HEK293 (cell line): ENCODE data around the gene GPC2.

ENCODE experiments used
- EGR2 ChIP-seq: fragments of 450-650 bp; formaldehyde crosslinking; IDR thresholded peaks from 2 replicates; pipeline ENCODE4 v1.5.1; 2016; ENCODE audit warnings: low read depth, missing biosample characterization, missing genetic modification characterization
- GLI2 ChIP-seq: fragments of 450-650 bp; formaldehyde crosslinking; IDR thresholded peaks from 2 replicates; pipeline ENCODE4; 2017; ENCODE audit warnings: missing biosample characterization, missing genetic modification characterization, low read depth, borderline replicate concordance
- GLI4 ChIP-seq: fragments of 450-650 bp; formaldehyde crosslinking; IDR thresholded peaks from 2 replicates; pipeline ENCODE4 v1.5.1; 2016; ENCODE audit warnings: missing biosample characterization, missing genetic modification characterization
- GLIS2 ChIP-seq: fragments of 450-650 bp; formaldehyde crosslinking; IDR thresholded peaks from 2 replicates; pipeline ENCODE4 v1.5.1; 2016; ENCODE audit warnings: missing biosample characterization, missing genetic modification characterization
- KLF1 ChIP-seq: fragments of 450-650 bp; formaldehyde crosslinking; IDR thresholded peaks from 2 replicates; pipeline ENCODE4 v1.5.1; 2016; ENCODE audit warnings: missing biosample characterization, missing genetic modification characterization
- YY1 ChIP-seq: fragments of 450-650 bp; formaldehyde crosslinking; IDR thresholded peaks from 2 replicates; pipeline ENCODE4 v1.5.1; 2018; ENCODE audit warnings: missing biosample characterization, missing genetic modification characterization
- ZBTB7A ChIP-seq: fragments of 450-650 bp; formaldehyde crosslinking; IDR thresholded peaks from 2 replicates; pipeline ENCODE4 v1.5.1; 2016; ENCODE audit warnings: low read depth, missing biosample characterization, missing genetic modification characterization
- ZNF10 ChIP-seq: fragments of 450-650 bp; formaldehyde crosslinking; IDR thresholded peaks from 2 replicates; pipeline ENCODE4 v1.5.1; 2017; ENCODE audit warnings: missing biosample characterization, missing genetic modification characterization
- ZNF121 ChIP-seq: fragments of 450-650 bp; formaldehyde crosslinking; IDR thresholded peaks from 2 replicates; pipeline ENCODE4 v1.5.1; 2016; ENCODE audit warnings: missing biosample characterization, missing genetic modification characterization
- ZNF174 ChIP-seq: fragments of 450-650 bp; formaldehyde crosslinking; IDR thresholded peaks from 2 replicates; pipeline ENCODE4 v1.5.0; 2017; ENCODE audit warnings: missing biosample characterization, mild to moderate bottlenecking, missing genetic modification characterization
- ZNF324 ChIP-seq: fragments of 450-650 bp; formaldehyde crosslinking; IDR thresholded peaks from 2 replicates; pipeline ENCODE4 v1.5.1; 2016; ENCODE audit warnings: missing biosample characterization, missing genetic modification characterization
- ZNF335 ChIP-seq: fragments of 450-650 bp; formaldehyde crosslinking; conservative IDR thresholded peaks from 2 replicates; pipeline ENCODE4 v1.5.1; 2016; ENCODE audit warnings: missing biosample characterization, missing genetic modification characterization
- ZNF341 ChIP-seq: fragments of 450-650 bp; formaldehyde crosslinking; IDR thresholded peaks from 2 replicates; pipeline ENCODE4; 2016; ENCODE audit warnings: low read depth, missing biosample characterization, missing genetic modification characterization
- ZNF423 ChIP-seq: fragments of 450-650 bp; formaldehyde crosslinking; IDR thresholded peaks from 2 replicates; pipeline ENCODE4 v1.5.1; 2016; ENCODE audit warnings: missing biosample characterization, missing genetic modification characterization
- ZNF561 ChIP-seq: fragments of 450-650 bp; IDR thresholded peaks from 2 replicates; pipeline ENCODE4 v1.5.1; 2018; ENCODE audit warnings: missing biosample characterization, missing genetic modification characterization, borderline replicate concordance
- ZNF837 ChIP-seq: fragments of 450-650 bp; formaldehyde crosslinking; IDR thresholded peaks from 2 replicates; pipeline ENCODE4 v1.5.1; 2016; ENCODE audit warnings: missing biosample characterization, missing genetic modification characterization
- TF ChIP-seq, protein P1 (sequence below): fragments of 450-650 bp; formaldehyde crosslinking; optimal IDR thresholded peaks from 2 replicates; pipeline ENCODE3; 2016; ENCODE audit warnings: missing biosample characterization, mild to moderate bottlenecking, missing genetic modification characterization
- TF ChIP-seq, protein P2 (sequence below): fragments of 450-650 bp; formaldehyde crosslinking; IDR thresholded peaks from 2 replicates; pipeline ENCODE4 v1.5.1; 2017; ENCODE audit warnings: missing biosample characterization, missing genetic modification characterization
- TF ChIP-seq, protein P3 (sequence below): fragments of 450-650 bp; formaldehyde crosslinking; IDR thresholded peaks from 2 replicates; pipeline ENCODE4 v1.5.1; 2016; ENCODE audit warnings: missing biosample characterization, missing genetic modification characterization
- TF ChIP-seq, protein P4 (sequence below): fragments of 450-650 bp; formaldehyde crosslinking; IDR thresholded peaks from 2 replicates; pipeline ENCODE4 v1.5.1; 2016; ENCODE audit warnings: missing biosample characterization, missing genetic modification characterization
- TF ChIP-seq, protein P5 (sequence below): fragments of 450-650 bp; formaldehyde crosslinking; IDR thresholded peaks from 2 replicates; pipeline ENCODE4 v1.5.1; 2016; ENCODE audit warnings: missing biosample characterization, missing genetic modification characterization
- TF ChIP-seq, protein P6 (sequence below): fragments of 450-650 bp; formaldehyde crosslinking; IDR thresholded peaks from 2 replicates; pipeline ENCODE4 v1.5.1; 2016; ENCODE audit warnings: missing biosample characterization, missing genetic modification characterization
- TF ChIP-seq, protein P7 (sequence below): fragments of 450-650 bp; formaldehyde crosslinking; IDR thresholded peaks from 2 replicates; pipeline ENCODE4 v1.5.1; 2016; ENCODE audit warnings: missing biosample characterization, missing genetic modification characterization
- TF ChIP-seq, protein P8 (sequence below): fragments of 450-650 bp; formaldehyde crosslinking; IDR thresholded peaks from 2 replicates; pipeline ENCODE4 v1.5.1; 2016; ENCODE audit warnings: missing biosample characterization, missing genetic modification characterization

The GPC2 gene

DNA sequence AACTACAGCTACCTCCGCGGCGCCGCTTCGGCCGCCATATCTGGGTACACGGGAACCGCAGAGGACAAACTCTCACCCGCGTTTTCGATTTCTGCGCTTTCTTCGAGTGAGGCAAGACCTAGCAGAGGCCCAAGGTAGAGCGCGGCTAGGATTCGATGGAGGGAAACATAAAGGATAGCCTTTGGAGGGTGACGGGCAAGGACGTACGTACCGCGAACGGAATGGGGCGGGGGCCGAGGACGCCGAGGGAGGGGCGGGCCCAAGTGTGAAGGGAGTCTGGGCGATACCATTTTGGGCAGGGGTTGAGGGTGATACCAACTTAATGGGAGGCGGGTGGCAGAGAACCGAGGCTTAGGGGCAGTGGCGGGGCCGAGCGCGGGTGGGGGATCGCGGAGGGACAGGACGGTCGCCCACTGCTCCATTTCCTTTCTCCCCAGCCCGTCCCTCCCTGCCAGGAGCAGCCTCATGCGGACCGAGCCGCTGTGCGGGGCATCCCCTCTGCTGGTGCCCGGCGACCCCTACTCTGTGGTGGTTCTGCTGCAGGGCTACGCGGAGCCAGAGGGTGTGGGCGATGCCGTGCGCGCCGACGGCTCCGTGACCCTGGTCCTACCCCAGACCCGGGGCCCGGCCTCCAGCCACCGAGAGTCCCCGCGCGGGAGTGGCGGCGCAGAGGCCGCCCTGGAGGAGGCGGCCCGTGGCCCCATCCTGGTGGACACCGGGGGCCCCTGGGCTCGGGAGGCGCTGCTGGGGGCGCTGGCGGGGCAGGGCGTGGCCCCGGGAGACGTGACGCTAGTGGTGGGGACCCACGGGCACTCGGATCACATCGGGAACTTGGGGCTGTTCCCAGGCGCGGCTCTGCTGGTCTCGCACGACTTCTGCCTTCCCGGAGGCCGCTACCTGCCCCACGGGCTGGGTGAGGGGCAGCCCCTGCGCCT lies 50.0 kb downstream of the GPC2 start, which contains the start of gene MBLAC1 (continued):
- peak; percentile 59 for TF ChIP-seq ZNF561 (tag by site-specific recombination)
- TF ChIP-seq ZNF174 (tag by site-specific recombination): no peak
- TF ChIP-seq ZBTB7A (tag by site-specific recombination): peak; percentile 90
- TF ChIP-seq, protein P1, sequence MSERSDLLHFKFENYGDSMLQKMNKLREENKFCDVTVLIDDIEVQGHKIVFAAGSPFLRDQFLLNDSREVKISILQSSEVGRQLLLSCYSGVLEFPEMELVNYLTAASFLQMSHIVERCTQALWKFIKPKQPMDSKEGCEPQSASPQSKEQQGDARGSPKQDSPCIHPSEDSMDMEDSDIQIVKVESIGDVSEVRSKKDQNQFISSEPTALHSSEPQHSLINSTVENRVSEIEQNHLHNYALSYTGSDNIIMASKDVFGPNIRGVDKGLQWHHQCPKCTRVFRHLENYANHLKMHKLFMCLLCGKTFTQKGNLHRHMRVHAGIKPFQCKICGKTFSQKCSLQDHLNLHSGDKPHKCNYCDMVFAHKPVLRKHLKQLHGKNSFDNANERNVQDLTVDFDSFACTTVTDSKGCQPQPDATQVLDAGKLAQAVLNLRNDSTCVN (tag by site-specific recombination): peak; percentile 92
- TF ChIP-seq ZNF837 (tag by site-specific recombination): peak; percentile 74; the same call in 1 of the 2 replicates
- TF ChIP-seq, protein P2, sequence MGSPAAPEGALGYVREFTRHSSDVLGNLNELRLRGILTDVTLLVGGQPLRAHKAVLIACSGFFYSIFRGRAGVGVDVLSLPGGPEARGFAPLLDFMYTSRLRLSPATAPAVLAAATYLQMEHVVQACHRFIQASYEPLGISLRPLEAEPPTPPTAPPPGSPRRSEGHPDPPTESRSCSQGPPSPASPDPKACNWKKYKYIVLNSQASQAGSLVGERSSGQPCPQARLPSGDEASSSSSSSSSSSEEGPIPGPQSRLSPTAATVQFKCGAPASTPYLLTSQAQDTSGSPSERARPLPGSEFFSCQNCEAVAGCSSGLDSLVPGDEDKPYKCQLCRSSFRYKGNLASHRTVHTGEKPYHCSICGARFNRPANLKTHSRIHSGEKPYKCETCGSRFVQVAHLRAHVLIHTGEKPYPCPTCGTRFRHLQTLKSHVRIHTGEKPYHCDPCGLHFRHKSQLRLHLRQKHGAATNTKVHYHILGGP (tag by site-specific recombination): no peak
- TF ChIP-seq ZNF423 (tag by site-specific recombination): no peak
- peak; percentile 3; the same call in 1 of the 2 replicates for TF ChIP-seq ZNF10 (tag by site-specific recombination)
- TF ChIP-seq, protein P3, sequence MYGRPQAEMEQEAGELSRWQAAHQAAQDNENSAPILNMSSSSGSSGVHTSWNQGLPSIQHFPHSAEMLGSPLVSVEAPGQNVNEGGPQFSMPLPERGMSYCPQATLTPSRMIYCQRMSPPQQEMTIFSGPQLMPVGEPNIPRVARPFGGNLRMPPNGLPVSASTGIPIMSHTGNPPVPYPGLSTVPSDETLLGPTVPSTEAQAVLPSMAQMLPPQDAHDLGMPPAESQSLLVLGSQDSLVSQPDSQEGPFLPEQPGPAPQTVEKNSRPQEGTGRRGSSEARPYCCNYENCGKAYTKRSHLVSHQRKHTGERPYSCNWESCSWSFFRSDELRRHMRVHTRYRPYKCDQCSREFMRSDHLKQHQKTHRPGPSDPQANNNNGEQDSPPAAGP: peak; percentile 83
- TF ChIP-seq GLI2 (tag by site-specific recombination): no peak
- TF ChIP-seq GLI4 (tag by site-specific recombination): peak; percentile 89
- TF ChIP-seq ZNF121: 0 out of 2 replicates have a peak, but pooled peaks have one; percentile 11
- TF ChIP-seq ZNF335: peak; percentile 87
- TF ChIP-seq, protein P4, sequence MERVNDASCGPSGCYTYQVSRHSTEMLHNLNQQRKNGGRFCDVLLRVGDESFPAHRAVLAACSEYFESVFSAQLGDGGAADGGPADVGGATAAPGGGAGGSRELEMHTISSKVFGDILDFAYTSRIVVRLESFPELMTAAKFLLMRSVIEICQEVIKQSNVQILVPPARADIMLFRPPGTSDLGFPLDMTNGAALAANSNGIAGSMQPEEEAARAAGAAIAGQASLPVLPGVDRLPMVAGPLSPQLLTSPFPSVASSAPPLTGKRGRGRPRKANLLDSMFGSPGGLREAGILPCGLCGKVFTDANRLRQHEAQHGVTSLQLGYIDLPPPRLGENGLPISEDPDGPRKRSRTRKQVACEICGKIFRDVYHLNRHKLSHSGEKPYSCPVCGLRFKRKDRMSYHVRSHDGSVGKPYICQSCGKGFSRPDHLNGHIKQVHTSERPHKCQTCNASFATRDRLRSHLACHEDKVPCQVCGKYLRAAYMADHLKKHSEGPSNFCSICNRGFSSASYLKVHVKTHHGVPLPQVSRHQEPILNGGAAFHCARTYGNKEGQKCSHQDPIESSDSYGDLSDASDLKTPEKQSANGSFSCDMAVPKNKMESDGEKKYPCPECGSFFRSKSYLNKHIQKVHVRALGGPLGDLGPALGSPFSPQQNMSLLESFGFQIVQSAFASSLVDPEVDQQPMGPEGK (tag by site-specific recombination): peak; percentile 98
- TF ChIP-seq, protein P5, sequence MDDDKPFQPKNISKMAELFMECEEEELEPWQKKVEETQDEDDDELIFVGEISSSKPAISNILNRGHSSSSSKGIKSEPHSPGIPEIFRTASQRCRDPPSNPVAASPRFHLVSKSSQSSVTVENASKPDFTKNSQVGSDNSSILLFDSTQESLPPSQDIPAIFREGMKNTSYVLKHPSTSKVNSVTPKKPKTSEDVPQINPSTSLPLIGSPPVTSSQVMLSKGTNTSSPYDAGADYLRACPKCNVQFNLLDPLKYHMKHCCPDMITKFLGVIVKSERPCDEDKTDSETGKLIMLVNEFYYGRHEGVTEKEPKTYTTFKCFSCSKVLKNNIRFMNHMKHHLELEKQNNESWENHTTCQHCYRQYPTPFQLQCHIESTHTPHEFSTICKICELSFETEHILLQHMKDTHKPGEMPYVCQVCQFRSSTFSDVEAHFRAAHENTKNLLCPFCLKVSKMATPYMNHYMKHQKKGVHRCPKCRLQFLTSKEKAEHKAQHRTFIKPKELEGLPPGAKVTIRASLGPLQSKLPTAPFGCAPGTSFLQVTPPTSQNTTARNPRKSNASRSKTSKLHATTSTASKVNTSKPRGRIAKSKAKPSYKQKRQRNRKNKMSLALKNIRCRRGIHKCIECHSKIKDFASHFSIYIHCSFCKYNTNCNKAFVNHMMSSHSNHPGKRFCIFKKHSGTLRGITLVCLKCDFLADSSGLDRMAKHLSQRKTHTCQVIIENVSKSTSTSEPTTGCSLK (tag by site-specific recombination): no peak
- TF ChIP-seq ZNF341 (tag by site-specific recombination): peak; percentile 49; the same call in 1 of the 2 replicates
- peak; percentile 44; the same call in 1 of the 2 replicates for TF ChIP-seq KLF1 (tag by site-specific recombination)
- TF ChIP-seq, protein P6, sequence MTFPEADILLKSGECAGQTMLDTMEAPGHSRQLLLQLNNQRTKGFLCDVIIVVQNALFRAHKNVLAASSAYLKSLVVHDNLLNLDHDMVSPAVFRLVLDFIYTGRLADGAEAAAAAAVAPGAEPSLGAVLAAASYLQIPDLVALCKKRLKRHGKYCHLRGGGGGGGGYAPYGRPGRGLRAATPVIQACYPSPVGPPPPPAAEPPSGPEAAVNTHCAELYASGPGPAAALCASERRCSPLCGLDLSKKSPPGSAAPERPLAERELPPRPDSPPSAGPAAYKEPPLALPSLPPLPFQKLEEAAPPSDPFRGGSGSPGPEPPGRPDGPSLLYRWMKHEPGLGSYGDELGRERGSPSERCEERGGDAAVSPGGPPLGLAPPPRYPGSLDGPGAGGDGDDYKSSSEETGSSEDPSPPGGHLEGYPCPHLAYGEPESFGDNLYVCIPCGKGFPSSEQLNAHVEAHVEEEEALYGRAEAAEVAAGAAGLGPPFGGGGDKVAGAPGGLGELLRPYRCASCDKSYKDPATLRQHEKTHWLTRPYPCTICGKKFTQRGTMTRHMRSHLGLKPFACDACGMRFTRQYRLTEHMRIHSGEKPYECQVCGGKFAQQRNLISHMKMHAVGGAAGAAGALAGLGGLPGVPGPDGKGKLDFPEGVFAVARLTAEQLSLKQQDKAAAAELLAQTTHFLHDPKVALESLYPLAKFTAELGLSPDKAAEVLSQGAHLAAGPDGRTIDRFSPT (tag by site-specific recombination): peak; percentile 96
- TF ChIP-seq, protein P7, sequence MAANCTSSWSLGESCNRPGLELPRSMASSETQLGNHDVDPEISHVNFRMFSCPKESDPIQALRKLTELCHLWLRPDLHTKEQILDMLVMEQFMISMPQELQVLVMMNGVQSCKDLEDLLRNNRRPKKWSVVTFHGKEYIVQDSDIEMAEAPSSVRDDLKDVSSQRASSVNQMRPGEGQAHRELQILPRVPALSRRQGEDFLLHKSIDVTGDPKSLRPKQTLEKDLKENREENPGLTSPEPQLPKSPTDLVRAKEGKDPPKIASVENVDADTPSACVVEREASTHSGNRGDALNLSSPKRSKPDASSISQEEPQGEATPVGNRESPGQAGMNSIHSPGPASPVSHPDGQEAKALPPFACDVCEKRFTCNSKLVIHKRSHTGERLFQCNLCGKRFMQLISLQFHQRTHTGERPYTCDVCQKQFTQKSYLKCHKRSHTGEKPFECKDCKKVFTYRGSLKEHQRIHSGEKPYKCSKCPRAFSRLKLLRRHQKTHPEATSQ (tag by site-specific recombination): 0 out of 2 replicates have a peak, but pooled peaks have one; percentile 7
- TF ChIP-seq ZNF324 (tag by site-specific recombination): peak; percentile 81; the same call in 1 of the 2 replicates
- 0 out of 2 replicates have a peak, but pooled peaks have one; percentile 83 for TF ChIP-seq YY1 (tag by site-specific recombination)
- peak; percentile 65 for TF ChIP-seq EGR2 (tag by site-specific recombination)
- peak; percentile 85 for TF ChIP-seq GLIS2 (tag by site-specific recombination)
- TF ChIP-seq, protein P8, sequence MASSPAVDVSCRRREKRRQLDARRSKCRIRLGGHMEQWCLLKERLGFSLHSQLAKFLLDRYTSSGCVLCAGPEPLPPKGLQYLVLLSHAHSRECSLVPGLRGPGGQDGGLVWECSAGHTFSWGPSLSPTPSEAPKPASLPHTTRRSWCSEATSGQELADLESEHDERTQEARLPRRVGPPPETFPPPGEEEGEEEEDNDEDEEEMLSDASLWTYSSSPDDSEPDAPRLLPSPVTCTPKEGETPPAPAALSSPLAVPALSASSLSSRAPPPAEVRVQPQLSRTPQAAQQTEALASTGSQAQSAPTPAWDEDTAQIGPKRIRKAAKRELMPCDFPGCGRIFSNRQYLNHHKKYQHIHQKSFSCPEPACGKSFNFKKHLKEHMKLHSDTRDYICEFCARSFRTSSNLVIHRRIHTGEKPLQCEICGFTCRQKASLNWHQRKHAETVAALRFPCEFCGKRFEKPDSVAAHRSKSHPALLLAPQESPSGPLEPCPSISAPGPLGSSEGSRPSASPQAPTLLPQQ (tag by site-specific recombination): peak; percentile 72
